HepG2 (cell line): ENCODE data around the gene HSD17B2.

Source experiments
- BRD4 ChIP-seq: sonication (generic); formaldehyde crosslinking; IDR thresholded peaks from 2 replicates; pipeline ENCODE4 v1.4.0; 2020; ENCODE audit warnings: missing genetic modification reagents
- EP300 ChIP-seq, 3 experiments: sonication (generic) in 1 of 3; formaldehyde crosslinking in 1 of 3; IDR thresholded peaks; 2 replicates each; pipeline versions ENCODE4 v1.5.1 to v1.6.1; 2011 to 2020; ENCODE audit warnings: low read depth in 2 of 3, low read length in 2 of 3, borderline replicate concordance in 1 of 3, improper control_type of control experiment in 1 of 3, mild to moderate bottlenecking in 1 of 3, missing genetic modification reagents in 1 of 3, moderate library complexity in 1 of 3
- KDM1A ChIP-seq: IDR thresholded peaks from 2 replicates; pipeline ENCODE4 v1.6.1; 2016; ENCODE audit warnings: missing compliant biosample characterization
- KLF13 ChIP-seq: sonication (generic); formaldehyde crosslinking; IDR thresholded peaks from 2 replicates; pipeline ENCODE4 v1.4.0; 2020; ENCODE audit warnings: mild to moderate bottlenecking, missing genetic modification reagents
- MTF2 ChIP-seq: sonication (generic); formaldehyde crosslinking; IDR thresholded peaks from 2 replicates; pipeline ENCODE4 v1.5.0; 2020; ENCODE audit warnings: missing genetic modification reagents, borderline replicate concordance
- NCOR1 ChIP-seq: fragments of 200-600 bp; sonication (generic); IDR thresholded peaks from 2 replicates; pipeline ENCODE4 v1.7.0; 2017; ENCODE audit warnings: antibody characterized with exemption, low read length, borderline replicate concordance
- SIN3B ChIP-seq: fragments of 150-350 bp; IDR thresholded peaks from 2 replicates; pipeline ENCODE4 v1.6.1; 2014; ENCODE audit warnings: low read length
- U2AF1 ChIP-seq: fragments of 200-400 bp; formaldehyde crosslinking; optimal IDR thresholded peaks from 2 replicates; pipeline ENCODE3; 2017; ENCODE audit warnings: mild to moderate bottlenecking, low read depth, low read length
- ZFP37 ChIP-seq: sonication (generic); formaldehyde crosslinking; IDR thresholded peaks from 2 replicates; pipeline ENCODE4 v1.4.0; 2020; ENCODE audit warnings: missing genetic modification reagents, borderline replicate concordance
- ZNF33A ChIP-seq: sonication (generic); formaldehyde crosslinking; IDR thresholded peaks from 2 replicates; pipeline ENCODE4 v1.5.1; 2020; ENCODE audit warnings: missing genetic modification reagents, mild to moderate bottlenecking, moderate library complexity, borderline replicate concordance
- ZNF605 ChIP-seq: sonication (generic); formaldehyde crosslinking; IDR thresholded peaks from 2 replicates; pipeline ENCODE4 v1.8.0; 2022; ENCODE audit warnings: mild to moderate bottlenecking, missing genetic modification reagents
- TF ChIP-seq, protein P1 (sequence below): sonication (generic); formaldehyde crosslinking; IDR thresholded peaks from 2 replicates; pipeline ENCODE4 v1.5.0; 2020; ENCODE audit warnings: mild to moderate bottlenecking, missing genetic modification reagents, moderate library complexity

DNA sequence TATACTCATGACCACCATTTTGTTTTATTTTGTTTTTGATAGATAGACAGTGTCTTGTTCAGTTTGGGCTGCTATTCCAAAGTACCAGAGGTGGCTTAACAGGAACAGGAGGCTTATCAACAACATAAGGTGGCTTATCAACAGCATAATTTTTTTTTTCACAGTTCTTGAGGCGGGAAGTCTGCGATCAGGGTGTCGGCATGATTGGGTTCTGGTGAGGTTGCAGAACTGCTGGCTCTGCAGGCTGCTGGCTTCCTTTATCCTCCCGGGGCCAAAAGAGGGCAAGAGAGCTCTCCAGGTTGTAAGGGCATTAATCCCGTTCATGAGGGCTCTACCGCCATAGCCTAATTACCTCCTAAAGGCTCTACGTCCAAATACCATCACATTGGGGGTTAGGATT, 11.8 kb upstream of the HSD17B2 start:
- no peak for TF ChIP-seq U2AF1
- no peak for TF ChIP-seq KDM1A (CRISPR knock-in tag)
- TF ChIP-seq BRD4 (CRISPR knock-in tag) = no peak
- TF ChIP-seq ZNF33A = no peak
- TF ChIP-seq NCOR1 = no peak
- no peak for TF ChIP-seq MTF2
- no peak for TF ChIP-seq ZFP37 (CRISPR knock-in tag)
- TF ChIP-seq SIN3B = no peak
- TF ChIP-seq, protein P1, sequence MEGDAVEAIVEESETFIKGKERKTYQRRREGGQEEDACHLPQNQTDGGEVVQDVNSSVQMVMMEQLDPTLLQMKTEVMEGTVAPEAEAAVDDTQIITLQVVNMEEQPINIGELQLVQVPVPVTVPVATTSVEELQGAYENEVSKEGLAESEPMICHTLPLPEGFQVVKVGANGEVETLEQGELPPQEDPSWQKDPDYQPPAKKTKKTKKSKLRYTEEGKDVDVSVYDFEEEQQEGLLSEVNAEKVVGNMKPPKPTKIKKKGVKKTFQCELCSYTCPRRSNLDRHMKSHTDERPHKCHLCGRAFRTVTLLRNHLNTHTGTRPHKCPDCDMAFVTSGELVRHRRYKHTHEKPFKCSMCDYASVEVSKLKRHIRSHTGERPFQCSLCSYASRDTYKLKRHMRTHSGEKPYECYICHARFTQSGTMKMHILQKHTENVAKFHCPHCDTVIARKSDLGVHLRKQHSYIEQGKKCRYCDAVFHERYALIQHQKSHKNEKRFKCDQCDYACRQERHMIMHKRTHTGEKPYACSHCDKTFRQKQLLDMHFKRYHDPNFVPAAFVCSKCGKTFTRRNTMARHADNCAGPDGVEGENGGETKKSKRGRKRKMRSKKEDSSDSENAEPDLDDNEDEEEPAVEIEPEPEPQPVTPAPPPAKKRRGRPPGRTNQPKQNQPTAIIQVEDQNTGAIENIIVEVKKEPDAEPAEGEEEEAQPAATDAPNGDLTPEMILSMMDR = no peak
- TF ChIP-seq EP300 (IDR thresholded peaks at IDR 0.05; ENCODE audit: low read depth in 2 of 2, low read length in 2 of 2) = no peak
- no peak for TF ChIP-seq EP300 (CRISPR knock-in tag; IDR thresholded peaks at IDR 0.05; ENCODE audit: borderline replicate concordance)
- TF ChIP-seq KLF13 (CRISPR knock-in tag) = no peak
- TF ChIP-seq ZNF605 (CRISPR knock-in tag) = no peak
